GM18907 (cell line): ENCODE data around the gene NLGN4Y.

Source experiments
- ATAC-seq: cut with Tn5 transposase; IDR thresholded peaks from one replicate; pipeline ENCODE4 v1.9.1; 2021; ENCODE audit warnings: mild to moderate bottlenecking, moderate library complexity; ENCODE audit not compliant: unreplicated experiment

Gene NLGN4Y

GRCh38 chrY:14644157-14644952 is 120.0 kb downstream of the NLGN4Y start:
- no peak for ATAC-seq

- ATAC-seq: no peak
These were observed 154.9 kb downstream of the NLGN4Y start for GRCh38 chrY:14679181-14679580.

GRCh38 chrY:14694543-14694942 is 170.2 kb downstream of the NLGN4Y start:
- no peak for ATAC-seq

- no peak for ATAC-seq
These were observed 183.8 kb downstream of the NLGN4Y start for GRCh38 chrY:14708158-14708557.

DNA sequence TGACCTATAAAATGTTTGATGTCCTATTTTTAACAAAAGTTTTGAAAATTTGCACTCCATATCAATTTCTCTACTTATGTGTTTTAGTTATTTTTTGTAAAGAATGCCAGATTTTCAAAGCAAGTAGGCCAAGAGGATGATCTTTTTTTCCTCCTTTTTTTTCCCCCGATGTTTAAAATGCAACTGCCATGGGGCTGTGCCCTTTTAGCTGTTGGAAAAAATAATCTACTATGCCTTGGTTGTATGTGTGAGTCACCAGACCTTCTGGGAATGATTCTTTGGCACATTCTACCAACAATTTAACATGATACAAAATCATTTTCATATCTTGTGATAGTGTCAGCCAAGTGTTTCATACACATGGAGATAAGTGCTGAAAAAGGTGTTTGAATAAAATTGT is 217.3 kb downstream of the NLGN4Y start:
- no peak for ATAC-seq

- no peak for ATAC-seq
These were observed 224.0 kb downstream of the NLGN4Y start for GRCh38 chrY:14748329-14748728.

DNA sequence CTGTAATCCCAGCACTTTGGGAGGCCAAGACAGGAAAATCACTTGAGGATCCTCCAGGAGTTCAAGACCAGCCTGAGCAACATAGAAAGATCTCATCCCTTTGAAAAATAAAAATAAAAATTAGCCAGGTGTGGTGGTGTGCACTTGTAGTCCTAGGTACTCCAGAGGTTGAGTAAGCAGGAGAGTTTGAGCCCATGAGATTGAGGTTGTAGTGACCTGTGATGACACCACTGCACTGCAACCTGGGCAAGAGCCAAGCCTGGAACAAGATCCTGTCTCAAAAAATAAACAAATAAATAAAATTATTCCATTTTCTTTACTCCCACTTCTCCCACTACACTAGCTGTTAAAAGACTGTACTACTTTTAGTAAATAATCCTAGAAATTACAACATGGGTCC is 231.2 kb downstream of the NLGN4Y start:
- ATAC-seq: no peak

- no peak for ATAC-seq
These were observed 238.6 kb downstream of the NLGN4Y start for GRCh38 chrY:14762903-14763302.

DNA sequence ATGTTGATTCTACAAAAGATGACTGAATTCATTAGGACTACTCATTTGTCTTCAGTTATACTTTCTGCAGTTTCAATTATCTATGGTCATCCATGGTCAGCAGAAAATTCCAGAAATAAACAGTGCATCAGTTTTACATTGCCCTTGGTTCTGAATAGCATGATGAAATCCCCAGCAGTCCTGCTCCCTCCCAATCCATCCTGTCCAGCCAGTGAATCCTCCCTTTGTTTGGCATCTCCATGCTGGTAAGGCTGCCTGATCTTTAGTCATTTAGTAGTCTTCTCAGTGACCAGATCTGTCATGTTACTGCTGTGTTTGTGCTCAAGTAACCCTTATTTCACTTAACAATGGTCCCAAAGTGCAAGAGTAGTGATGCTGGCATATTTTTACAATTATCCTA is 239.3 kb downstream of the NLGN4Y start:
- no peak for ATAC-seq

GRCh38 chrY:14778208-14778607 is 253.9 kb downstream of the NLGN4Y start:
- ATAC-seq: no peak

DNA sequence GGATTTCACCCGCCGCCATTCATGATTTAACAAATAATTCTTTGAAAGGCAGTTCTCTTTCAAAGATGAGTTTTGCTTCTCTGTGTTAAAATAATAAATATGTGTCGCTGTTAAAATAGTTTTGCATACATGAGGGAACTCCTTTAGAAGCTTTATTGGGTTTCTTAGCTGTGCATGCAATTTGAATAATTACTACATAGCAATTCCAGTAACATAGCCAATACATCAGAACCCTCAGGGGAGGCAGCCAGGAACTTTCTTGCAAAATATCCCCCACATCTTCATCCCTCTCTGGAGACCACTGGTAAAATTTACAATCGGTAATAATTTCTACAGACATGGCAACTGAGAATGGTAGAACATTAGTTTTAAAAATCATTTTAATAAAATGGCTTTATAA is 268.8 kb downstream of the NLGN4Y start:
- no peak for ATAC-seq

DNA sequence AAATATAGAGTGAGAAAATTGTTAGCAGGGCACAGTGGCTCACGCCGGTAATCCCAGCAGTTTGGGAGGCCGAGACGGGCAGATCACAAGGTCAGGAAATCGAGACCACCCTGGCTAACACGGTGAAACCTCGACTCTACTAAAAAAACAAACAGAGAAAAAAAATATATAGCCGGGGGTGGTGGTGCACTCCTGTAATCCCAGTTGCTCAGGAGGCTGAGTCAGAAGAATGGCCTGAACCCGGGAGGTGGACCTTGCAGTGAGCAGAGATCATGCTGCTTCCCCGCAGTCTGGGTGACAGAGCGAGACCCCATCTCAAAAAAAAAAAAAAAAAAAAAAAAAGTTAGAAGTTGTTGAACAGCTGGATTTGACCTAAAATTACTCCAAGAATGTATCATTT is 269.3 kb downstream of the NLGN4Y start:
- ATAC-seq: no peak

GRCh38 chrY:14798010-14798409 is 273.7 kb downstream of the NLGN4Y start:
- ATAC-seq: no peak

GRCh38 chrY:14801096-14801495 is 276.8 kb downstream of the NLGN4Y start:
- ATAC-seq: no peak

DNA sequence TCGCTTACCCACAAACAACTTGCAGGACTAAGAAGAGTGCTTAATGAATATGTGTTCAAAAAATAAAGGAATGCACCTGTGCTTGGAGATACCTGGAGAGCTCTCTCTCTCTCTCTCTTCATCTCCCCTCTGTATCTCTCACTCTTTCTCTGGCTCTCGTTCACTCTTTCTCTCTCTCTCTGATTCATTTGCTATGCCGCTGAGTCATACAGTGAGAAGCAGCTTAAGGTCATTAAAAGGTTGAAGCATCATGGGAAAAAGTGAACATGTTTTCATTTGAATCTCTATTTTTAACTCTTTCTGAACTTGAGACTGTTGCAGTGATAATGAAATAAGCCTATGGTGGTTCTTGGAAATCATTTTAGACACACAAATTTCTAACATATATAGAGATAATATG is 277.8 kb downstream of the NLGN4Y start:
- ATAC-seq: no peak

DNA sequence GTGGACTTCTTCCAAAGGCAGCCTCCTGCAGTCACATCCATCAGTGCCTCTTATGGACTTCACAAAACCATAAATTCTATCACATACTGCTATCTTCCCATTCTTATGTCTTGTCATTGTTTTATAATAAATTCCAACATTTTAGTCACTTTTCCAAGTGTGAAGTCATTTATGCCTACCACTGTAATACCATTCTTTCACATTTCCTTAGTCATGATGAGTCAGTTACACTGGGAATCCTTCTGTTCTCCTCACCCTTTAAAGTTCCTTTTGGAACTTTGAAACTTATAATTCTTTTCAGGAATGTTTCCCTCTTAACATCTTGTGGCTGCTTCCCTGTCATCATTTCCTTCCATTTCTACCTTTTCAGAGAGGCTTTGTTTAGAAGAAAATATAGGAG is 279.7 kb downstream of the NLGN4Y start:
- ATAC-seq: no peak

DNA sequence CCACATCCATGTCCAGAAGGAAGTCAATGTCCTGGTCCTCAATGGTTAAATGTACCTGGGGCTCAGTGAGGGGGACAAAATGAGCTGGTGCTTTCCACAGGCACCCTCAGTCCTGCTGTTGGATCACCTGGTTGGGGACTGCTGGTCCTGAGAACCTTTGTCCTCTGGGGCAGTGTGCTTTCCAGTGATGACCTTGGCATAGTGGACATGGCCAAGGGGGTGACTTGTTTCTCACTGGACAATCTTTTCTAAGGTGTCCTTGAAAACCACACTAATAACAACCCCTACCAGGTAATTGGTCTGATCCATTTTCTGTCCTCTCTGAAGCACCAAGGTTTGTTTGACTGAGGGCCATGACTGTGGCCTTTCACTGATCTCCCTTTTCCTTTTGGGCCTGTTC is 294.1 kb downstream of the NLGN4Y start:
- no peak for ATAC-seq

DNA sequence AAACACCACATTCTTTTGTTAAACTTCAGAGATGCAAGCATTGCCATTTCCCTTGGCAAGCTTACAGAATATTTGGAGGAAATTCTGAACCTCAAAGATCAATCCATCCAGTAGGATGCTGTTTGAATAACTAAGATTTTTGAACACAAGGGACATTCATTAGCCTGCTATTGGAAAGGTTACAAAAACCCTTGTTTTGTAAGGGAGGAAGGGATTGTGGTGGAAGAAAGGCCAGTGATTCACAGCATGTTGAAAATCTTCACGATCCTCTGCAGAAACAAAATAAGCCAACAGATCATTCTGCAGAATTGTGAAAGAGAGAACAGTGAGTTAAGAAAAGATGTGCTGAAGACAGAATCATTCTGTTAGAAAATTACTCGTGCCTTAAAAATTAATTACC is 297.9 kb downstream of the NLGN4Y start:
- no peak for ATAC-seq

DNA sequence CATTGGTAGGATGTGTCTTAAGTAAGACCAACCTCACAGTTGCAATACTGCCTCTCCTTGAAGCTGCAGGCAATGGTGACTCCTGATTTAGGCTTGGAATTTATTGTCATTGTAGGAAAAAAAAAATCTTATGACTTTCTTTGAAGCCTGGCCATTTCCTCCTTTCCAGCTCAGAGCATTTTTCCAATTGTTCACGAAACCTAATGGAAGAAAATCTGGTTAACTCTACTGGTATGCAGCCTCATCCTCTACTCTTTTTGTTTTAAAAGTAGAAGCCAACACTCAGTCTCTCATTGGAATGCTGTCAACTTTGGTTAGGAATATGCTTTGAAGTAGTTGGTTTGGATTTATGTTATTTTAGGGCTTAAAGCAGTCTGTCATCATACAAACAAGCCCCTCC is 298.6 kb downstream of the NLGN4Y start:
- no peak for ATAC-seq

DNA sequence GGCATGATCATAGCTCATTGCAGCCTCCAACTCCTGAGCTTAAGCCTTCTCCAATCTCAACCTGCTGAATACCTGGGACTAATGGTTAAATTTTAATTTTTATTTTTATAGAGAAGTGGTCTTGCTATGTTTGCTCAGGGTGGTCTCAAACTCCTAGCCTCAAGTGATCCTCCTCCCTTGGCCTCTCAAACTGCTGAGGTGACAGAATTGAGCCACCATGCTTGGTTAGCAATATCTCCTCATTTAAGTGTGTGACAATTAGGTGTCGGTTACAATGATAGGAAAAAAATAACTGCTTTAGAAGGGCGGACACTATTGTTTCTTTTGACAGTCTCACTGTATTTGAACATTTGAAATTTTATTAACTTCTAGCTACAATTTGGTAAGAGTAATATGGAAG is 300.3 kb downstream of the NLGN4Y start:
- ATAC-seq: no peak

DNA sequence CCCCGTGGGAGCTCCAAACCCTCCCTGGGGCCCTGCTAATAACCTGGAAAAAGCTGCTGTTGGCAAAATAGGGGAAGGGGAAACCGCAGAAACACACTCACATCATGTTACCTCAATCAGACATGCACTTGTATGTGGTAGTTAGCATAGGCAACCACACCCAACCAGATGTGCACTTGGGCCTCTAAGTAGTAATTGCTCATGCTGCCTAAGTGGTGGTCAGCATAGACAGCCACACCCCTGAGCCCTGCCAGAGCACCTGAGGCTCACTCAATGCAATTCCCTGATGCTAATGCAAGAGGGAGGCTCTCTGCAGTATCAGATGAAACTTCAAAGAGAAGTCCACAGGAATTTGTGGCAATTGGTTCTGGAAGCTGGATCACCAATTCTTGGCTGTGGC is 301.4 kb downstream of the NLGN4Y start:
- no peak for ATAC-seq

GRCh38 chrY:14828531-14828930 is 304.2 kb downstream of the NLGN4Y start:
- ATAC-seq: no peak

DNA sequence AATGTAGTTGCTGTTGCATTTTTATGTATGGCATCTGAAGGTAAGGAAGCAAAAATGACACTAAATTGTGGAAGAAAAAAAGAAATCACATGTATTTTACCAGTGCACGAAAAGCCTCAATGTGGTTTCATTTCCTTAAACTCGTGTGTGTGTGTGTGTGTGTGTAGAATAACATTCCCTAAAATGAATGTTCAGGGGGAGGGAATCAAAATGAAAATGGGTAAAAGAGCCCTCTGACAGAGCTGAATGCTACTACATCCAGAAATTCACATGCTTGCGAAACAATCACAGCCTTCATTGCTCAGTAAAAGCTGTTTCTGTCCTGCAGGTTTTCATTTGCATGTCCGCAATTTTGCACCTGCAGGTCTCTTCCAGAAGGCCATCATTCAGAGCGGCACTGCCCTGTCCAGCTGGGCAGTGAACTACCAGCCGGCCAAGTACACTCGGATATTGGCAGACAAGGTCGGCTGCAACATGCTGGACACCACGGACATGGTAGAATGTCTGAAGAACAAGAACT is 305.1 kb downstream of the NLGN4Y start:
- ATAC-seq: no peak
